HS-27A (cell line): ENCODE data around the gene HOMER2.

Experiments
- DNase-seq: peaks from one replicate; pipeline ENCODE4 v3.0.0-alpha.2; 2012; ENCODE audit warnings: low read depth, missing footprints

Gene HOMER2

GRCh38 chr15:82856397-82857170 is 95.9 kb downstream of the HOMER2 start:
- DNase-seq, result no peak

GRCh38 chr15:82855286-82856100 is 97.0 kb downstream of the HOMER2 start:
- DNase-seq, result no peak

- no peak for DNase-seq
These were observed 98.0 kb downstream of the HOMER2 start for GRCh38 chr15:82854554-82854953.

GRCh38 chr15:82852941-82853561 is 99.5 kb downstream of the HOMER2 start:
- DNase-seq, result no peak

GRCh38 chr15:82851981-82852511 is 100.5 kb downstream of the HOMER2 start:
- no peak for DNase-seq

- no peak for DNase-seq
These were observed 101.1 kb downstream of the HOMER2 start for GRCh38 chr15:82851306-82851850.

- DNase-seq, result no peak
These were observed 101.8 kb downstream of the HOMER2 start for GRCh38 chr15:82850731-82851130.

- no peak for DNase-seq
These were observed 102.7 kb downstream of the HOMER2 start for GRCh38 chr15:82849556-82850512.

GRCh38 chr15:82848241-82848993 is 104.1 kb downstream of the HOMER2 start:
- no peak for DNase-seq

- no peak for DNase-seq
These were observed 104.8 kb downstream of the HOMER2 start for GRCh38 chr15:82847703-82848102.

GRCh38 chr15:82846621-82847020 is 105.9 kb downstream of the HOMER2 start:
- DNase-seq, result no peak

GRCh38 chr15:82845686-82846085 is 106.8 kb downstream of the HOMER2 start:
- DNase-seq, result no peak

GRCh38 chr15:82843566-82843965 is 109.0 kb downstream of the HOMER2 start:
- DNase-seq, result no peak

- no peak for DNase-seq
These were observed 112.4 kb downstream of the HOMER2 start for GRCh38 chr15:82840166-82840565.

- no peak for DNase-seq
These were observed 113.4 kb downstream of the HOMER2 start for GRCh38 chr15:82839136-82839535.

- no peak for DNase-seq
These were observed 114.3 kb downstream of the HOMER2 start for GRCh38 chr15:82838096-82838735.

GRCh38 chr15:82835391-82835917 is 117.1 kb downstream of the HOMER2 start:
- no peak for DNase-seq

- DNase-seq, result no peak
These were observed 119.2 kb downstream of the HOMER2 start for GRCh38 chr15:82833362-82833682.

GRCh38 chr15:82832601-82833361 is 119.7 kb downstream of the HOMER2 start:
- peak; percentile 87 for DNase-seq
